GM19351 (cell line): ENCODE data around the gene STT3B.
"Not testable (repeated sequence)": the region's sequence is repeated elsewhere in the genome, so short reads cannot be mapped to it uniquely, and the experiment has no call there.

ENCODE experiments used
- ATAC-seq: cut with Tn5 transposase; IDR thresholded peaks from one replicate; pipeline ENCODE4 v1.9.1; 2021; ENCODE audit warnings: mild to moderate bottlenecking, moderate library complexity; ENCODE audit not compliant: unreplicated experiment

The STT3B gene

DNA sequence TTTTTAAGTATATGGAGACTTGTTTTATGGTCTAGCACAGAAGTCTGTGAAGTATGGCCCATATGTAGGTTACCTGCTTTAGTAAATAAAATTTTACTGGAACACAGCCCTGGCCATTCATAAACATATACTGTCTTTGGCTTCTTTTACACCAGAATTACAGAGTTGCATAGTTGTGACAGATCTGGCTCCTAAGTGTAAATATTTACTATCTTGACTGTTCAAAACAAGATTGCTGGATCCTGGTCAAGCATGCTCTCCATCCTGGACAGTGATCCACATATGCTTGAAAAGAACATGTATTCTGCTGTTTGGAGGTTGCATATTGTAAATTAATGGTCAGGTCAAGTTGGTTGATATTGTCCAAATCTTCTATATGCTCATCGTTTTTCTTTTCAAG is 57.9 kb downstream of the STT3B start:
- ATAC-seq: no peak

DNA sequence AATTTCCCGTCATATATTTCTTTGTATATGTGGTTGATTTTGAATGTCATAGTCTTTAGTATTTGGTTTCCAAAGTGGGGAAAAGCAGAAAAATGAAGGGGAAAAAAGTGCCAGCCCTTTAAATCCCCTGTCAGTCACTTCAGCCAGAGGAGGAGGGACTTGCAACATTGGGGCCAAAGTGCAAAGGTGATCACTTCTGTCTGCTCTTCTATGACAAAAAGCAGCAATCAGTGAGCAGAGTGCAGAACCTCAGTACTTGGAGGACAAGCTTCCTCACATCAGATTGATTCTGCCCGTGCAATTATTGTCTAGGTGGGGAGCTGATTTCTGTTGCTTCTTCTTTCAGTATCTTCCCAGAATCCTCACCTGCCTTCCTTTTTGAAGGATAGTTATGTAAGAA is 60.0 kb downstream of the STT3B start:
- no peak for ATAC-seq

DNA sequence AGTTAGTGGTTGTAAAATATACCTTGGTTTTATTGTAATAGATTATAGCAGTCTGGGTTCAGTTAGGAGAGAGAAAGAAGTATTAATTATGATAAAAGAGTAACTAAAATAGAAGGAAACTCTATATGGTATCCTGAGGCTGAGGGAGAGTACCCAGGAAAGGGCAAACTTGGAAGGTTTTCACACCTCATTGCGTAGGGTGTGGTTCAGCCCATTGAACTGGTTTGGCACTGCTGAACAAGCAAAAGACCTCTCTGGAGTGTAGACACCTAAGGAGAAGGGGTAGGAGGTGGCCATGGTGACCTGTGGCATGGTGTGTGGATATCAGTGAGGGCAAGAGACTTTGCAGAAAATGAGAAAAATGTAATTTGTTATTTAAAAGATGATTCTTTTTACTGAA is 63.5 kb downstream of the STT3B start:
- no peak for ATAC-seq

- ATAC-seq: no peak
Measured at GRCh38 chr3:31600431-31600830, 67.7 kb downstream of the STT3B start.

DNA sequence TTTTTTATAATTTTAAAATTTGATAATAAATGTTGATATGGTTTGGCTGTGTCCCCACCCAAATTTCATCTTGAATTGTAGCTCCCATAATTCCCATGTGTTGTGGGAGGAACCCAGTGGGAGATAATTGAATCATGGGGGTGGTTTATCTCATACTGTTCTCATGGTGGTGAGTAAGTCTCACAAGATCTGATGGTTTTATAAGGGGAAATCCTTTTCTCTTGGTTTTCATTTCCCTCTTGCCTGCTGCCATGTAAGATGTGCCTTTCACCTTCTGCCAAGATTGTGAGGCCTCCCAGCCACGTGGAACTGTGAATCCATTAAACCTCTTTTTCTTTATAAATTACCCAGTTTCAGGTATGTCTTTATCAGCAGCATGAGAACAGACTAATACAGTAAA is 72.6 kb downstream of the STT3B start:
- ATAC-seq: not testable (repeated sequence)

- no peak for ATAC-seq
Measured at GRCh38 chr3:31606453-31606852, 73.7 kb downstream of the STT3B start.

GRCh38 chr3:31610700-31611275 is 78.1 kb downstream of the STT3B start:
- no peak for ATAC-seq

- ATAC-seq: no peak
Measured at GRCh38 chr3:31613177-31613576, 80.5 kb downstream of the STT3B start.

DNA sequence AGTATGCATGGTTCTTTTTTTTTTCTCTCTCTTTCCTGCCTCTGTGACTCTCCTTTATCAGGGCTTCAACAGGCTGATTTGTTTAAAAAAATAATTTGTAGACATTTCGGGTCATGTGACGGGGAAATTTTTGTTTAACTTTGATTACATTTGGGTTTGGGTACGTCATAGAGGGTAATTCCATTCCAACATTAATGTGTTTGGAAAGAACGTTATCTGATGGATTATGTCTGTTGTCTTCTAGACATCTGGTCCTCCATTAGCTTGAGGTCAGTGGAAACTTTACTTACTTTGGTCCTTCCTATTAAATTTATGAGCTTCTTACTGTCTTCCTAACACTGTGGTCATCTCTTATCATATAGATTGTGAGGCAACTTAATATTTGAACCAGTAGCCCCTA is 80.9 kb downstream of the STT3B start:
- ATAC-seq: no peak

DNA sequence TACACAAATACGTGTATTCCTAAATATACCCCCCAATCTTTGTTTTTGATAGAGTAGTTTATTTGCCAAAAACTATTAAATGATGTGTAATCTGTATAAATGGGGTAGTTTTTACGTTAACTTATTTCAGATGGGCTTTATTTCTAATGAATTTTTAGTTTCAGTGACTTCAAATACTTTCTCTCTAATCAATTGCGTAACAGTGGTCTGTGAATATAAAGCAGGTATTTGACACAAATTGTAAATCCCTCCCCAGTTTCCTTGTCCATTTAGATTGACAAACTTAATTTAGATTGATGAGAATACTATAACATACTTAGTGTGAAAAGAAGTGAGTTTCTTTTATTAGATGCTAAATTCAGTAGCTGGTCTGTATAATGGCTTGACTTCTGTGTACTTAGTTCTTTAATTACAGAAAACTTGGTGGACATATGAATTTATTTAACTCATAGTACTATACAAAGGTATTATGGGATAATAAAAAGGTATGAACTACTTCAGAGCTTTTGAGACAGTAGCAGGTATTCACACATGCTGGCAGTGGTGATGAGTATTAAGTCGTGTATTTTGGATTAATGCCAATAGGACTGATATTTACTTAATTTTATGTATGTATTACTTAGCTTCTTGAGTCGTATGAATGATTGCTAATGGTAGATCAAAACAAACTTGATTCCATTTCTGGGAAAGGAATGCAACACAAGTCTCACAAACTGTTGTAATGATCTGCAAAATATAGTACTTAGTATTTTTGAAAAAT is 81.6 kb downstream of the STT3B start:
- no peak for ATAC-seq

GRCh38 chr3:31615071-31615875 is 82.5 kb downstream of the STT3B start:
- ATAC-seq: no peak

GRCh38 chr3:31616711-31617110 is 84.0 kb downstream of the STT3B start:
- no peak for ATAC-seq

GRCh38 chr3:31620656-31621055 is 87.9 kb downstream of the STT3B start:
- peak; percentile 38 for ATAC-seq

DNA sequence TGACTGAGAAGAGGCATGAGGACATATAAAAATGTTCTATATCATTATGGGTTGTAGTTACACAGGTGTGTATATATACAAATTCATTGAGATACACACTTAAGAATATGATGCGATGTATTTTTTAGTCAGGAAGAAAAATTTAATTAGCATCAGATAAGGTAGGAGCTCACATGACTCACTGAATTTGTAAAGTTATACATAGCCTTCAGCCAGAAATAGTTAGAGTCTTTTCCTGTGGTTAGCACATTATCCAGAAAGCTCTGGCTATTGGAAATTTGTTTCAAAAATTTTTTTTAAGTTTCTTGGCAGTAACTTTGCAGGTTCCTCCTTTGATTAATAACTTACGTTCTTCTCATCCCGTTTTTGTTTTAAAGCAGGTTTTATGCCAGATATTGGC is 88.6 kb downstream of the STT3B start:
- ATAC-seq: no peak

- peak; percentile 60 for ATAC-seq
Measured at GRCh38 chr3:31622636-31623288, 90.0 kb downstream of the STT3B start.

DNA sequence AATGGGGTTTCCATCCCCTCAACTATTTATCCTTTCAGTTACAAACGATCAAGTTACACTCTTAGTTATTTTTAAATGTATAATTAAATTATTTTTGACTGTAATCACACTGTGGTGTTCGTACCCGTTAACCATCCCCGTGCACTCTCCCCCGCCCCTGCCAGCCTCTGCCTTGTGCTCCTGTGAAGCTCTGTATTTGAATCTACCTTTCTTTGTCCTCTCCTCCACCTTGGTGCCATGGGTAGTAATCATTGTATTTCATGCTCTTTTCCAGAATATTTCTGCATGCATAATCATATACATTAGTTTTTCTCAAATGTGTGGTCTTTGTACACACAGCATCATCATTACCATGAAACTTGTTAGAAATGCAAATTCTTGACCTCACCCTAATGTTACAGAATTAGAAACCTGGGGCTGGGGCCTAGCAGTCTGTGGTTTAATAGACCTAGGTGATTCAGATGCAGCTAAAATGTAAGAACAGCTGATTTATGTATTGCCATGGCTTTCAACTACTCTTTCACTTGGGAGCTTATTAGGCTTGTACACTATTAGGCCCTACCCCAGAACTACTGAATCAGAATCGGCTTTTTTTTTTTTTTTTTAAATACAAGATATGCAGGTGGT is 91.5 kb downstream of the STT3B start:
- peak; percentile 49 for ATAC-seq

GRCh38 chr3:31625358-31625757 is 92.6 kb downstream of the STT3B start:
- no peak for ATAC-seq

GRCh38 chr3:31629054-31629453 is 96.3 kb downstream of the STT3B start:
- no peak for ATAC-seq

DNA sequence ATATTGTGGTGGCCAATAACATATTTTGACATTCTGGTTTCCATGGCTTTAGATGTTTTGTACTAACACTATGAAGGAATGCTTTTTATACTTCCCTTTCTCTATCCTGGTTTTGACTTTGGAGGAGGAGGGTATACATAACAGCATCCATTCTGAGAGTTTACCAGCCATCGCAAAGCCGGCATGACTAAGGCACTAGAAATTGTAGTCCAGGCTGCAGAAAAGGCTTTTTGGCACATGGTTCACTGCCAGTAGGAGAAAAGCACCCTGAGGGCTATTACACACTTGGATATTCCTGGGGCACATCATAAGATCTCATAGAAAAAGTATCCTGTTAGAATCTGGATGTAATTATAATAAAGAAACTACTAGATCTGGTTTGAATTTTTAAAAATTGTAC is 101.8 kb downstream of the STT3B start:
- no peak for ATAC-seq

DNA sequence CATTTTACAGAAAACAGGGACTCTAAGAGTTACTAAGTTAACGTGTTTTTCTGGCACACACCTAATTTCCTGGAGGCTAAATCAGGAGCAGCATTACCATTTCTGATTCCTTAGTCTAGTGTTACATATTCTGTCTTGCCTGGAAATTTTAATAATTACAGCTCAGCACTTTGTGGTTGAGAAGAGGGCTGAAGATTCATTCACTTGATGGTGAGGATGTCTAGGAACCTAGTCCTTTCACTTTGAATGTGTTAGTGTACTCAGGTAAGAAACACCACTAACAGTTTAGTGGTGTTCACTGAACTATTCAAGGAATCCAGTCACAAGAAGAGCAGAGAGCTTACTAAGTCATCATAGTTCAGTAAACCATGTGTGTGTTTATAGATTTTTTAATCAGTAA is 102.8 kb downstream of the STT3B start:
- ATAC-seq: no peak

GRCh38 chr3:31636049-31636448 is 103.3 kb downstream of the STT3B start:
- ATAC-seq: no peak
